ENCODE results near the gene NT5DC1.

GRCh38 chr6:116244284-116244683 is 143.6 kb downstream of the NT5DC1 start:
- TF ChIP-seq CTCF (conservative IDR thresholded peaks at IDR 0.05) (no peak), ZFX (IDR thresholded peaks at IDR 0.05) (no peak)
